LNCAP (cell line): ENCODE results near the gene OGT.

ENCODE experiments used
- TF ChIP-seq, protein P1 (sequence below): fragments of 450-650 bp; IDR thresholded peaks from 2 replicates; pipeline ENCODE4 v1.5.1; 2017; ENCODE audit warnings: mild to moderate bottlenecking

Gene OGT

DNA sequence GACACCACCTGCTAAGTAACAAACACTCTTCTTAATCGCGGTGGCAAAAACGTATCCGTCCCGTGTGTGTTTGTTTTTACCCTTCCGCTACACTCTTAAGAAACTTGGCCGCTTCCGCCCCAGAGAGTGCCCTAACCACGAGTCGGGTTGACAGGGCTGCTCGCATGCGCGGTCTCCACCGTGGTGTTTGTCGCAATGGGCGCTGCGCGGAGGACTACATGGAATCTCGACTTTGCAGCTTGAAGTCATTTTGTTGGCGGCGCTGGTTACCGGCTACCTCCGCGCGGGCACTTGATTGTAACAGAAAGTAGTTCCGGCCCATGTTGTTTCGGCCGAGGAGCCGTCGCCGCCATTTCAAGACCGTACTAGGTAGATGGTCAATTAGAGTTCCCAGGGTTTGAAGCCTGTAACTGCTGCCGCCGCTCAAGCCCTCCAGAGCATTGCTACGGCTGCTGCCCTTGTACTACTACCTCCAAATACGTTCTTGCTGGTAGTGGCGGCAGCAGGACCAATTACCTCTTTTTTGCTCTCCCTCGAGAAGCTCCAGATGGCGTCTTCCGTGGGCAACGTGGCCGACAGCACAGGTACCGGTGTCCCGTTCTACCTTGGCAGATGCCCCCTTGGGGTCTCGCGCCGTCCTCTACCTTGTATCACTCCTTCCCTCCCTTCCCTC is at the start of gene OGT:
Gene OGT (plus strand): TSS at position 352 of the 673 bp plus-strand sequence. CDS start 196 bp downstream, at position 548.
- TF ChIP-seq, protein P1, sequence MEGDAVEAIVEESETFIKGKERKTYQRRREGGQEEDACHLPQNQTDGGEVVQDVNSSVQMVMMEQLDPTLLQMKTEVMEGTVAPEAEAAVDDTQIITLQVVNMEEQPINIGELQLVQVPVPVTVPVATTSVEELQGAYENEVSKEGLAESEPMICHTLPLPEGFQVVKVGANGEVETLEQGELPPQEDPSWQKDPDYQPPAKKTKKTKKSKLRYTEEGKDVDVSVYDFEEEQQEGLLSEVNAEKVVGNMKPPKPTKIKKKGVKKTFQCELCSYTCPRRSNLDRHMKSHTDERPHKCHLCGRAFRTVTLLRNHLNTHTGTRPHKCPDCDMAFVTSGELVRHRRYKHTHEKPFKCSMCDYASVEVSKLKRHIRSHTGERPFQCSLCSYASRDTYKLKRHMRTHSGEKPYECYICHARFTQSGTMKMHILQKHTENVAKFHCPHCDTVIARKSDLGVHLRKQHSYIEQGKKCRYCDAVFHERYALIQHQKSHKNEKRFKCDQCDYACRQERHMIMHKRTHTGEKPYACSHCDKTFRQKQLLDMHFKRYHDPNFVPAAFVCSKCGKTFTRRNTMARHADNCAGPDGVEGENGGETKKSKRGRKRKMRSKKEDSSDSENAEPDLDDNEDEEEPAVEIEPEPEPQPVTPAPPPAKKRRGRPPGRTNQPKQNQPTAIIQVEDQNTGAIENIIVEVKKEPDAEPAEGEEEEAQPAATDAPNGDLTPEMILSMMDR = no peak

DNA sequence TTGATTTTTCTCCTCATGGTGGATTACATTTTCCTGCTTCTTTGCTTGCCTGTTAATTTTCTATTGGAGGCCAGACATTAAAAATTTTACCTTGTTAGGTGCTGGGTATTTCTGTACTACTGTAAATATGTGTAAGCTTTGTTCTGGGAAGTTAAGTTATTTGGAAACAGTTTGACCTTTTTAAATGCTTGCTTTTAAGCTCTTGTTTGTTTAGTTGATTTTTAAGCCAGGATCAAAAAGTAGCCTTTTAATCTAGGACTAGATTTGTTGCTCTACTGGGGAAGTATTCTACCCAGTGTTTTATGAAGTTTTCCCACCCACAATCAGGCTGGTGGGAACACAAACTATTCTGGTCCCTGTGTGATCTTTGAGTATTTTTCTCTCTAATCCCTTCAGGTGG is 45.1 kb upstream of the OGT start:
- TF ChIP-seq, protein P1 = no peak

DNA sequence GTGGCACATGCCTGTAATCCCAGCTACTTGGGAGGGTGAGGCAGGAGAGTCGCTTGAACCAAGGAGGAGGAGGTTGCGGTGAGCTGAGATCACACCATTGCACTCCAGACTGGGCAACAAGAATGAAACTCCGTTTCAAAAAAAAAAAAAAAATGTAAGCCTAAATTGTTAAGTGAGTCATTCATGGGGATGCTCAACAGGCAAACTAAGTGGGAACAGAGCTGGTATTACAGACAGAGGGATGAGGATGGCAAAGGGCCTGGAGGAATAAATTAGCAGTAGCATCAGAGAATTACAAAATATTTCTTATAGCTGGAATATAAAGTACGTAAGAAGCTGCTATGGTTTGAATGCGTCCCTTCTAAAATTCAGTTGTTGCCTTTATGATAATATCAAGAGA is 43.4 kb upstream of the OGT start:
- TF ChIP-seq, protein P1 = no peak

DNA sequence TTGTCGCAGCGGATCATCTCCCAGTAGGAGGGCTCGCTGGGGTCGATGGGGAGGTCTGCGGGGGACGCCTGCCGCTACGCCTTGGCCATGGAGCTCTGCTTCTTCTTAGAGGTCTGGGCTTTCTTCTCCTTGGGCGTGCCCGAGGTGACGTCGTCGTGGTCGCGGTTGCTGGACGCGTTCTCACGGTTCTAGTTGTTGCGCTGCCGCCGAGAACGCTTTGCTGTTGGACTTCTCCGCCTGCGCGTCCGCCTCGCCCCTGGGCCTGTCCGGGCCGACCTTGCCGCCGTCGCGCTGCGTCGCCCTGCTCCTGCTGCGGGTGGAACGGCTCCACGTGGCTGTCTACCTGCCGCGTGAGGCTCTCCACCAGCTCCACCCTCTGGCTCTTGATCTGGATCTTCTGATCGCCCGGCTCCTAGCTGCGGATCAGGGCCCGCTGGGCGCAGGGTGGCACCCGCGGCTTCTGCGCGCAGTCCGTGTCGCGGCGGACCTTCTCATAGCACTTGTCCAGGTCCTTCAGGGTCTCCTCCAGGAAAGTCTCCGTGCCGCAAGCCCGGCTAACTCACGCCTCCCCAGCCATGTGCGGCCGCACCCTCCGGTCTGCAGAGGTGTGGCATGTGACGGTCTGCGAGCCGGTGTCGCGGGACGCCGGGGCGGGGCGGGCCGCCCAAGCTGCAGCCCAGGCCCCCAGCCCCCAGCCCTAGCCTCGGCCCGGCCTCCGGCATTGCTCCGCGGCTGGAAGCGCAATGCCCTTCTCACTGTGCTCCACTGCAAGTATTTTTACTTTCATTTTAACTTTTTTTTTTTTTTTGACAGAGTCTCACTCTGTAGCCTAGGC is 40.5 kb upstream of the OGT start:
- TF ChIP-seq, protein P1 = no peak

DNA sequence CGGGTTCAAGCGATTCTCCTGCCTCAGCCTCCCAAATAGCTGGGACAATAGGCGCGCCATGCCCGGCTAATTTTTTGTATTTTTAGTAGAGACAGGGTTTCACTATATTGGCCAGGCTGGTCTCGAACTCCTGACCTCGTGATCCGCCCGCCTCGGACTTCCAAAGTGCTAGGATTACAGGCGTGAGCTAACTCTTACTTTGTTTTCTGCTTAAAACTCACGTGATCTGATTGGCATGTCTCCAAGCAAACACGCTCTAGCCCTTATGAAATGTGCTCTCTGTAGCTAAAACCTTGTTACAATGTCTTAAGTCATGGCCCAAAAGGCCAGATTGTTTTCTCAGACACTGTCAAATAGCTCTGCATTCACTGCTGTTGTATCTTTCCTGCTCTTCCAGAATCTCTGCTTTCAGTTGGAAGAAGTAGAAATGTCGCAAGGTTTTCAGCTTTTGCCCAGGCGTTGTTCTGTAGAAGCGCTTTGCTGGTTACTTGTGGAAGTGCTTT is 39.7 kb upstream of the OGT start:
- TF ChIP-seq, protein P1 = no peak

DNA sequence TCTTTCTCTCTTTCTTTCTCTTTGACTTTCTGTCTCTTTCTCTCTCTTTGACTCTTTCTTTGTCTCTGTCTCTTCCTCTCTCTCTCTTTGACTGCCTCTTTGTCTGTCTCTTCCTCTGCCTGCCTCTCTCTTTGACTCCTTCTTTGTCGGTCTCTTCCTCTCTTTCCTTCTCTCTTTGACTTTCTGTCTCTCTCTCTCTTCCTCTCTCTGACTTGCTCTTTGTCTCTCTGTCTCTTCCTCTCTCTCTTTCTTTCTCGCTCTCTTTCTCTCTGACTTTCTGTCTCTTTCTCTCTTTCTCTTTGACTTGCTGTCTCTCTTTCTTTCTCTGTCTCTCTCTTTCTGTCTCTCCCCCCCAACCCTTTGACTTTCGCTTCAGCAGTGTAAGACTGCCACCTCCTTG is 36.4 kb upstream of the OGT start:
- TF ChIP-seq, protein P1 = no peak

DNA sequence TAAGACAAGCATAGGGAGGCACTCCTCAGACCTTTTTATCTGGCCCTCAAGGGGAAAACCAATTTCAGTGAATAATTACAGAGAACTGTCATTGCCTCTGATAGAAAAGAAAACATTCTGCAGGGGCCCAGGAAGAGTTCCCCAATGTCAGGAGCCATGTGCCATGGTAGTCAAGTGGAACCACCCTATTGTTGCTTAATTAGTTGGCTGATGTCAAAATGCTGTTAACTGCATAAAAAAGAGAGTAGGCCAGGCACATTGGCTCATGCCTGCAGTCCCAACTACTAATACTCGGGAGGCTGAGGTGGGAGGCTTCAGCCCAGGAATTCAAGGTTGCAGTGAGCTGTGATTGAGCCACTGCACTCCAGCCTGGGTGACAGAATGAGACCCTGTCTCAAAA is 28.6 kb upstream of the OGT start:
- TF ChIP-seq, protein P1 = no peak
